Activated CD4-positive, alpha-beta T cell treated with anti-CD3 and anti-CD28 coated beads, Interleukin-2, amount 50 U/mL, for 48 hours (primary cell): ENCODE measurements around the gene PRLR.

ENCODE experiments used
- DNase-seq, 2 experiments: peaks; one replicate each; pipeline ENCODE4 v3.0.0-alpha.2; 2020

The PRLR gene

DNA sequence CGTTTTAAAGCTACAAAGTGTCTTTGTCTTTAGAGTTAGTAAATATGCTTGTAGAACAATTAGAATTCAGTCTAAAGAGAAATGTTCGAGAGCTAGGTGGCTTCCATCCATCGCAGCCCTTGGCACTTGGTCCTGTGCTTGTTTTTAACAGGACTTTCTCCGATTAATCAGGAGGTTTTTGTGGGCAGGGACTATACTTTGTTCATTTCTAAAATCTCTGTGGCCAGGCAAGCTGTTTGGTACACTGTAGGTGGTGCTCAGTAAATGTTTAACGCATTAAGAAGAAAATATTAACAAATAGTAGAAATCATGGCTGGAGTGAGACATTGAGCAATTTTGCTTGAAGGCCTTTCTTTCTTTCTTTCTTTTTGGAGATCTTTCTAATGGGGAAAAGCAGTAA, 203.3 kb downstream of the PRLR start:
- no peak for DNase-seq

DNA sequence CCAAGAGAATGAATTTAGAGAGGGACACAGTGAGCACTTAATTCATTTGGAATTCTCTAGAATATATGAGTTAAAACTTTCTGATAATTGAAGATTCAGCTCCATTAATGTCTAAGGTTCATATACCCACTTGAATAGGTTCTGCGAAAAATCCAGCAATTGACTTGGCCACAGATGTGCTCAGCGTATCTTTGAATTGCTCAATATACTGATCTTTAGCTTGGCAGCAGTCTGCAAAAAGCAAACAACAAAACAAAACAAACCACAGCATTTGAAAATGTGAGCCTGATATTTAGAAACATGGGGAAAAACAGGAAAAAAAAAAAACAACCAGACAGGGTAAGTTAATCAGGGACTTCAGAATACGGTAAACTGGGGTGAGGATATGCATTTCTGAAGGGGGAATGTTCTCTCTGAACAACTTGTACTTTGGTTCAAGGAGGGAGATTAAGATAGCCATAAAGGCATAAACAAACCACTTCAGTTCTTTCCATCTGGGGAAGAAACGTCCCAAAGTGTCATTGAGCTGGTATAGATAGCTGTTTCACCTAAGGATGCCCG, 203.9 kb downstream of the PRLR start:
- DNase-seq: no peak

DNA sequence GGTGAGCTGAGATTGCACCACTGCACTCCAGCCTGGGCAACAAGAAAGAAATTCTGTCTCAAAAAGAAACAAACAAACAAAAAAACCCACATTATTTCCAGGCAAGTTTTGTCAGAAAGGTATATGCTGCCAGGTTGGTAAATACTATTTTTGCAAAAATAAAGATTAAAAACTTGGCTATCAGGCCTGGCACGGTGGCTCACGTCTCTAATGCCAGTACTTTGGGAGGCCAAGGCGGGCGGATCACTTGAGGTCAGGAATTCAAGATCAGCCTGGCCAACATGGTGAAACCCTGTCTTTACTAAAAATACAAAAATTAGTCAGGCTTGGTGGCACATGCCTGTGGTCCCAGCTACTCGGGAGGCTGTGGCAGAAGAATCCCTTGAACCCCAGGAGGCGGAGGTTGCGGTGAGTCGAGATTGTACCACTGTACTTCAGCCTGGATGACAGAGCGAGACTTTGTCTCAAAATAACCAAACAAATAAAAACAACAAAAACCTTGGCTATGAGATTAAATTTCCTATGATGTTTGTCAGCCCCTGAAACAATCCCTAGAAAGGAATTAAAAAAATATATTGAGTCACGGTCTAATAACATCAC, 205.3 kb downstream of the PRLR start:
- DNase-seq: no peak

DNA sequence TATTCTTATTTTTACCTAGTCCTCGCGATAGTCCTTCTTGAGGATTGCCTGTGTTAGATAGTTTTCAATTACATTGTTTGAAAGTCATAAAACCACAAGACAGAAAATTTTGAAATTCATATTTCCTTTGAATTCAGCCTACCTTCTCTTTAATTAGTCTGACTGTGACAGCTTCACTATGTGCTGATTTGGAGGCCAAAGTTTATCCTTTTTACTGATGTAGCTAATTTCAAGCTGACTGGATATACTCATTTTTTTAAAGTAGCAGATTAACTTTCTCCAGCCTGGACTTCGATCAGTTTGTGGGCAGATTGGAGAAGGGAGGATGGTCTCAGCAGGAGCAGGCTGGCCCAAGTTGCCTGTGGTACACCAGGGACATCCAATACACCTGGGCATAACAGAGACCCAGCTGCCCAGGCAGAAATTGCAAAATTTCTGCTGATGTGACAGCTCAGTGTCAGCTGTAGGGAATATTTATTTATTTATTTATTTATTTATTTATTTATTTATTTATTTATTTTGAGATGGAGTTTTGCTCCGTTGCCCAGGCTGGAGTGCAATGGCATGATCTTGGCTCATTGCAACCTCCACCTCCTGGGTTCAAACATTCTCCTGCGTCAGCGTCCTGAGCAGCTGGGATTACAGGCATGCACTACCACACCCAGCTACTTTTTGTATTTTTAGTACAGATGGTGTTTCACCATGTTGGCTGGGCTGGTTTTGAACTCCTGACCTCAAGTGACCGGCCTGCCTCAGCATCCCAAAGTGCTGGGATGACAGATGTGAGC, 206.7 kb downstream of the PRLR start:
- DNase-seq: no peak

DNA sequence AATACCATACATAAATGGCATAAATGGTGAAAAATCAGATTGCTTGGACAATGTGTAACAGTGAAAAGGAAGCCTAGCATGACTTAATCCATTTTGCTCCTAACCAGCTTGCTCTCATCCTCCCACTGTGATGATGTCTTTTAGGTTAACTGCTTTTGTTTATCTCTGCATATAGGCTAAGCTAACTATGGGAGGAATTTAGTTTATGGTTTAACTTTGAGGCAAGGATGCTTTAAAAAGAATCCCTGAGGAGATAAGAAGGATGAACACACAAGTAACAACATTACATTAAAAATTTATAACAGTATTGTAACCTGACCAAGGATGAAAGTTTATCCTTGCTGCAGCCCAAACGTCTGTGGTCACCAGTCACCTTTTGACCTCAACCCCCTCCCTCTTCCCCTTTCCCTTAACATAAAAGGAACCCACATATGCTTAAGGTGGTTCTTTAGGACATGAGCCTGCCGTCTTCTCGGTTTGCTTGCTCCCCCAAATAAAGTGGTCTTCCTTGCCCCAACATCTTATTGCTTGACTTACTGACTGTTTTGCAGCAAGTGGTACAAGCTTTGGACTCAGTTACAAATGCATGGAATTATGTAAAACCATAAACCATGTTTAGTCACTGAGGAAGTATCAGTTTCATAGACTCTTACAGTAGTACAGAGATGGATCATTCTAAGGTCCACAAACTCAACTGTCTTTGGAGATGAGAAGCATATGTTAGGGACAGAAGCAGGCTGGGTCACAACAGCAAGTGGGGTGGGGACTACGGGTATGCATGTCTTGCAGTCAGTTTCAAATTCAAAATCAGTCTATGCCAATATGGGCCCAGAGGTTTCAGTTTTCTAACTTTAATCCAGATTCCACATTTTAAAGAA, 213.9 kb downstream of the PRLR start:
- no peak for DNase-seq

DNA sequence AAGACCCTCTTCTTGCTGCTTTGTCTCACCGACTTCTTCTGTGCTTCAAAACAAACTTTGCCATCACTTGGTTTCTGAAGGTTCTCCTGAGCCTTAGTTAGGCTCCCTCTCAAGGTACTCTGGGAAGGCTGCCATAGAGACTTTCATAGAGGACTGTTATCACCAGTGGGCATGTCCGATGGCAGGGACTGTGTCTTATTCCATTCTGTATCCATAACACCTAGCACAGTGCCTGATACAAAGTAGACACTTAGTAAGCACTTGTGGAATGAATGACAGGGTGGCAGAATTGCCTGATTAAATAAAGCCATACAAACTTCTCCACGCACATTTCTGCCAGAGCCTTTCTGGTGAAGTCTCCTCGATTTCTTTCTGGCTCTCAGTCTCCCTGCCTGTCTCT, 215.2 kb downstream of the PRLR start:
- no peak for DNase-seq

DNA sequence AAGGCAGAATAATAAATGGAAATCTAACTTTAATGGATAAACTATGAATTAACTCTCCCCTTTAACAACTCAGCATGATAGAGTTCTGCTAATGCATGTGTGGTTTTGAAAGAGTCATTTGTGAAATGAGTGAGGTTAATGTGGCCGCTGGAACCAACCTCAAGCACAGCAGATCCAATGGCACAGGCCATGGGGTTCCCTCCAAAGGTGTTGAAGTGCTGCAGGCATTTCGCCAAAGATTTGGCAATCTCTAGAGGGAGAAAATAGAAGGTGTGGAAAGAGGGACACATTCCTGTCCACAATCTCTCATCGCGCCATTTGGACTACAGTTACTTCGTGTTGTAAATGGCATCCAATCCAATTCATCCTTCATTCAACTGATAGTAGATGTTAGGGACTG, 217.5 kb downstream of the PRLR start:
- DNase-seq: no peak

DNA sequence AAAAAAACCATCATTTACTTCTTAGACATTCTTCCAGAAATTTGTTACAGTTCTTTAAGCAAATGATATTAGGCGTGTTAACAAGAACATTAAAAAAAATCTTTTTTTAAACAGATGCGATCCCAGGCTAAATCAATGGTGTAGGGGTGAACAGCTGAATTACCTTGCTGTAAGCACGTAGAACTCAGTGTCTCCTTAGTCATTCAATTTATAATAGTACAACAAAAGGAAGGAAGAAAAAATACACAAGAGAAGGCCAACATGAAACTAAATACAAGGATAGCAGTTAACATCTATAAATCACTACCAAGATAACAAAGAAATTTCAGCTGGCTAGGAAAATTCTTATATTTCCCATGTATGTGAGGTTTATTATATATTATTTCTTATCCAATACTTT, 217.9 kb downstream of the PRLR start:
- DNase-seq: no peak

DNA sequence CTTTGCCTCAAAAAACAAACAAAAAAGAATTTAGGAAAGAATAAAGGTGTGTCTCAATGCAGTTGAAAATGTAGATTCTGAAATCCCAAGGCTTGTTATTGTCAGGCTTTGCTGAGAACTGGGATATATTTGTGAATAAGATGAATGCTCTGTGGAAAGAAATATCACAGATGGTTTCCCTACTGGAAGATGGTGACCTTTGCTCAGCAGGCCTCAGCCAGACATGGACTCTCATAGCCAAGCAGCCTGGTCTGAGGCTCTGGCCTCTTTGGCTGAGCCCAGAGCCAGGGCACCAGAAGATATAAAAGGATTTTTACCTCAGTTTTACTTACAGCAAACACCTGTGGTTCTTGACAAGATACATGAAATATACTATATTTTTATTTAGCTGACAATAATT, 219.6 kb downstream of the PRLR start:
- no peak for DNase-seq

DNA sequence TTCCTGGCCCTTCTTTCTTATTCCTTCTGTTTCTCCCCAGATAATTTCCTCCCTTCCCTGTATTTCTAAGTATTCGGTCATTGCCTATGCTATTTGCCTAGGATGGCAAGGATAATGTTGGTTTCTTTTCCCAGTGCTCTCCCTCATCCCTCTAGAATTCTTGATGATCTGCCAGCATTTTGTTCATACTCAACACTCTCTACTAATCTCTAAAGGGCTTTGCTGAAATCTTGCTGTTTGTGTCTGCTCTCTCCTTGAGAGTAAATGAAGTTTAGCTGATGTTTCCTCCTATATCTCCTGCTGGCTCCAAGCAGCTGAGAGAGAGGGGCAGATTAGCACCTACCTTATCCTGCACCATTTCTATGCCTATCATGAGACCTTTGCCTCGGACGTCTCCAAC, 220.6 kb downstream of the PRLR start:
- DNase-seq: no peak

DNA sequence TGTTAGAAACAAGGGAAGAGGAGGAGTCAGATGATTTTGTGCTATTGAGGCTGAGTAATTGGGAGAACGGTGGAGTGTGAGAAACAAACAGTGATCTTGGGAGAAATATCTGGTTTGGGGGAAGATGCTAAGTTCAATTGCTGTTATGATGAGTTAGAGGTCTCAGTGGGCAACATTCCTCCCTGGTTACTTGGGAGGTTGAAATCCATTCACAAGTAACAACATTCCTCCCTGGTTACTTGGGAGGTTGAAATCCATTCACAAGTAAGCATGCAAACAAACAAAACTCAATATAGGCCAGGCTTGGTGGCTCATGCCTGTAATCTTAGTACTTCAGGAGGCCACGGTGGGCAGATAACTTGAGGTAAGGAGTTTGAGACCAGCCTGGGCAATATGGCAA, 221.3 kb downstream of the PRLR start:
- no peak for DNase-seq

DNA sequence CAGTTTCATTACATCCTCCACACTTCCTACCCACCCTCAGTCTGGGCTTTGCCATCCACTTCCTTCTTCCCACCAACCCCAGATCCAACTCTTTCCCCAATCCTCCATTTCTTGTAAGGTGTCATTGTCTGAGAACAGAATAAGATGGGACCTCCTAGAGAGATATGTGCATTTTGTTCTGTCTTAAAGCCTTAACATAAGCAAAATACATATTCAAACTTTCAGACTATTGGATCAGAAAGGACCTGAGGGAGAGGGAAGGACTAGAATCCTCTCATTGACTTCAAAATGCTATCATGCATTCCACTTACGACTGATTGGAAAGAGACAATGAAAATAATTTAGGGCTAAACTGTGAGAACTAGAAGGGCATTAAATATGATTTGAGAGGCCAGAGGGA, 225.5 kb downstream of the PRLR start:
- no peak for DNase-seq

DNA sequence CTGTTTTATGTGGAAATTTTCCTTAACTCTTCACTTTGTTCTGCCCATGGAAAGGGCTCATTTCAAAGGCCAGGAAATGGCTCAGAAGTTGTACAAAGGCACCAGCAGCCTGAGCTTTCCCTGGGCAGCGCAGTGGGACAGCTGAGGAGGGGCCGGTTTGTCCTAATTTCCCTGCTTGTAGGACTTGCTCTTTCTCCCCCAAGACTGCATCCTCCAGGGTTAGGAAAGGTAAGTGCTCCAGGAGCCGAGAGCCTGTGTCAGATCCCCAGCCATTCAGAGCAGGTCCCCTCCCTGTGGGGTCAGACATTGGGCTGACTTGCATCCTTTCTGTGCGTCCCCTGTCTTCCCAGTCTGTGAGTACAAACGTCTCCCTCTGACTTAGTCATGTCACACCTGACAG, 226.1 kb downstream of the PRLR start:
- DNase-seq: no peak

DNA sequence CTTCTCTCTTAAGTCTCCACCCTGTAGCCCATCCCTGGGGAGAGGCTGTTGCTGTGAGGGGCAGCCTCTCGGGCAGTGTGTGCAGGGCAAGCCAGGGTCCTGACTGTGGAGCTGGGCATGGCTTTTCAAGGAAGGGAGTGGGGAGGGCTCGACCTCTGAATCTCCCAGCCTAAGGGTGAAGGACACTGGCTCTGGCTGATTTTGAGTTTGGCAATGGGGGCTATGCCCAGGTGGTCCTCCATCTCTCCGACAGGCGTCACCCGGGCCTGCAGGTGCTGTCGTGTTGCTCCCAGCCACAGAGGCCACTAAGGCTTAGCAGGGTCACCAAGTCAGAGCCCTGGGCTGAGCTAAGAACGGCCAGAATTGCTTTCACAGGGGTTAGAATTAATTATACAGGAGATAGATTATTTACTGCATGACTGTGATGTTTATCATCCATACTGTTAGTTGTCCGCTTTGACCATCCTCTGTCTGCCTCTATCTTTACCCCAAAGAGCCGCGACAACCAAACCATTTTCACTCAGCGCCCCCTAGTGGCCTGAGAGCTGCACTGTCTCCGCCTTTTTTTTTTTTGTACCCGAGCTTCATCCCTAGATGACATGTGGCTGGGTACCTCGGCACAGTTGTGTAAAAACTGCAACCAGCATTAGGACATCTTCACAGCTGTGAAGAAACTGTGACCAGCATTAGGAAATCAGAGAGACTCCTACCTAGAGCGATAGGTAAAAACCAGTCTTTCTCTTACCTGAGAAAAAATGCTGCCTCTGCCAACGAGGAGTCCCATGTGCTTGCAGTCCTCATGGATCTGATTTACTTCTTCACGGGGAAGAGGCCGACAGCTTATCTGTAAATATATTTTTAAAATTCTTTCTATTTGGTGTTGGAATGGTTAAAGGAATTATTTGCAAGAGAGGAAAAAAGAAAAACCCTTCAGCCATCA, 227.0 kb downstream of the PRLR start:
- DNase-seq: peak; percentile 63 to 73

DNA sequence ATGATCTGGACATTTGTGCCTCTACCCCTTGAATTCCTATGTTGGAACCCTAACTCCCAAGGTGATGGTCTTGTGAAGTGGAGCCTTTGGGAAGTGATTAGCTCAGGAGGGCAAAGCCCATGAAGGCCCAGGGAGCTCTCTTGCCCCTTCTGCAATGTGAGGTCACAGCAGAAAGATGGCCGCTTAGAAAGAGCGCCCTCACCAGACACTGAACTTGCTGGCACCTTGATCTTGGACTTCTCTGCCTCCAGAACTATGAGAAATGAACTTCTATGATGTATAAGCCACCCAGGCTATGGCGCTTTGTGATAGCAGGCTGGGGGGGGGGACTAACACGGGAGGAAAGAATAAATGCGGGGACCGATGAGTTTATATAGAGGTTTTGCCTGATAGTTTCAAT, 227.8 kb downstream of the PRLR start:
- DNase-seq: no peak

DNA sequence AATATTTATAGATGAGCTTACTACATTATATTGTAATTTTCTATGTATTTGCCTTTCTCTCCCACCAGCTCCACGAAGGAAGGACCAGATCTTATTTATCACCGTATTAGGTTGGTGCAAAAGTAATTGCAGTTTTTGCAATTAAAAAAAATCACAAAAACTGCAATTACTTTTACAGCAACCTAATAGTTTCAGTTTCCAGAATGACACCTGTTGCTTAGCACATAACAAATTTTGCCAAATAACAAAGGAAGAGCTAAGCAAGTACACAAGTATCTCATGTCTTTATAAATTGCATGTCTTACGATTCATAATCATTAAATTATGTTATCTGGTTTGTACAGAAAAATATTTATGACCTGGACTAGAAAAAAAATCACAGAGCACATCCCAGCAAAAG, 228.4 kb downstream of the PRLR start:
- DNase-seq: no peak
